Measurements from ENCODE around the gene ANKIB1.

- TF ChIP-seq, protein P1, sequence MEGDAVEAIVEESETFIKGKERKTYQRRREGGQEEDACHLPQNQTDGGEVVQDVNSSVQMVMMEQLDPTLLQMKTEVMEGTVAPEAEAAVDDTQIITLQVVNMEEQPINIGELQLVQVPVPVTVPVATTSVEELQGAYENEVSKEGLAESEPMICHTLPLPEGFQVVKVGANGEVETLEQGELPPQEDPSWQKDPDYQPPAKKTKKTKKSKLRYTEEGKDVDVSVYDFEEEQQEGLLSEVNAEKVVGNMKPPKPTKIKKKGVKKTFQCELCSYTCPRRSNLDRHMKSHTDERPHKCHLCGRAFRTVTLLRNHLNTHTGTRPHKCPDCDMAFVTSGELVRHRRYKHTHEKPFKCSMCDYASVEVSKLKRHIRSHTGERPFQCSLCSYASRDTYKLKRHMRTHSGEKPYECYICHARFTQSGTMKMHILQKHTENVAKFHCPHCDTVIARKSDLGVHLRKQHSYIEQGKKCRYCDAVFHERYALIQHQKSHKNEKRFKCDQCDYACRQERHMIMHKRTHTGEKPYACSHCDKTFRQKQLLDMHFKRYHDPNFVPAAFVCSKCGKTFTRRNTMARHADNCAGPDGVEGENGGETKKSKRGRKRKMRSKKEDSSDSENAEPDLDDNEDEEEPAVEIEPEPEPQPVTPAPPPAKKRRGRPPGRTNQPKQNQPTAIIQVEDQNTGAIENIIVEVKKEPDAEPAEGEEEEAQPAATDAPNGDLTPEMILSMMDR (IDR thresholded peaks at IDR 0.05), result no peak
- TF ChIP-seq POLR2A (IDR thresholded peaks at IDR 0.05), result no peak
Measured at GRCh38 chr7:92391071-92391470, 145.3 kb downstream of the ANKIB1 start.
